Measurements from ENCODE around the gene MMP13.
A peak's percentile ranks its signal among the peaks of the same experiment; 100 is the strongest.
"Not testable (repeated sequence)": the region's sequence is repeated elsewhere in the genome, so short reads cannot be mapped to it uniquely, and the experiment has no call there.

MMP13 gene

DNA sequence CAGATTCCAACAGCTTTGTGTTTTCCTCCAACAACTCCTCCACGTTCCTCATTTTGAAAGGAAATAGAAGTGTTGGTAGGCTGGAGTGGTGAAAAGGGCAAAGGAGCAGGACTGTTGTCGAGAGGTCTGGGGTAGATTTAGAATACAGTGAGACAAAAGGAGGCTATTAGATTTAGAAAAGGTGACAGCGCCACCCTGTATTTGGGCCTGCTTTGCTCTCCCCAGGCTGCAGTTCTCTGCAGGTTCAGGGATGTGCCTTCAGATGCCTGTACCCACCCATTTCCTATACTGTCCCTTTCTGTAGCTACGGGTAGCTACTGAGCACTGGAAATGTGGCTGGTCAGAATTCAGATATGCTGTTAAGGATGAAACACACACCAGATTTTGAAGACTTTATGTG, 20.8 kb downstream of the MMP13 start:
- no peak for DNase-seq

DNA sequence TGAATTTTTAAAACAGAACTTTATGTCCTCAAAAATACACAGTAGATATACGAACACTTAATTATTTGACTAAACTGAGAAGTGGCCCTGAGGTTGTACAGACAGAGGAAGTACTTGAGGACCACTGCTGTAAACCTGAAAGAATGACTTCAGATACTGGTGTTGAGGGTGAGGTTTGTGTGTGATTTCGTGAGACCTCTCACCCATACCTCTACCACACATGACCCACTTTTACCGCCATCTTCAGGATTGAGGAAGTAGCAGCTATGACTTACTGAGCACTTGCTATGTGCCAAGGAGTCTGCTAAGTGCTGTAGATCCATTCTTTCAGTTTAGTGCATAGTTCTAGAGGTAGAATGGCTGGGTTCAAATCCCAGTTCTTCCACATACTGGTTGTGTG, 21.9 kb downstream of the MMP13 start:
- DNase-seq = peak in 1 of 2 experiments; percentile 2

DNA sequence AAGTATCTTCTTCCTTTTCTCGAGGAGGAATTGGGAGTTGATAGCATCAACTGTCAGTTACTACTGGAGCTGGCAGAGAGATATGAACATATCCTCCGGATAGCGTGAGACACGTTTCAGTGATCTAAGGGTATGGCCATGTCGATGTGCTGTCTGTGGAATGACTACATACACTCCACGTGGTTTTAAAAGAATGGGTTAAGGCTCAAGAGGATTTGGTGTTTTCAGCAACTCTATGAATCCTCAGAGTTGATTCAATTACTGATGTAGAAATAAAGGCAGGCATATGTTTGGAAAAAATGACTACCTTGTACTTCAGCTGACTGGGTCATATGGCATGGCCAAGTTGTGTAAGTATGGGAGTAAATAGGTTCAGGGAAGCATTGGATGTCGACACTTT, 22.9 kb downstream of the MMP13 start:
- DNase-seq = no peak

DNA sequence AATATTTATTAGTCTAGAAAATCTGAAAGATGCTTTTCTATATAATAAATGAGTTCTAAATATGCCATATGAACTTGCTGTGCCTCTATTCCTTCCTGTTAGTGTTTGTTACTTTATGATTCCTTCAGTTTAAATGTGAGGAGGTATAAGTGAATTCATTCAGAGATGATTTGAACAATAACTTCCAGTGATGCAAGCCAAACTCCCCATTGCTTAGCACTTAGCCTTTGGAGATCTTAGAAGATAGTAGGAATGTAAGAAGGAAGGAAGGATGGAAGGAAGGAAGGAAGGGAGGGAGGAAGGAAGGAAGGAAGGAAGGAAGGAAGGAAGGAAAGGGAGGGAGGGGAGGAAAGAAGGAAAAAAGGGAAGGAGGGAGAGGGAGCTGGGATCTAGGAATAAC, 25.1 kb downstream of the MMP13 start:
- DNase-seq = no peak

DNA sequence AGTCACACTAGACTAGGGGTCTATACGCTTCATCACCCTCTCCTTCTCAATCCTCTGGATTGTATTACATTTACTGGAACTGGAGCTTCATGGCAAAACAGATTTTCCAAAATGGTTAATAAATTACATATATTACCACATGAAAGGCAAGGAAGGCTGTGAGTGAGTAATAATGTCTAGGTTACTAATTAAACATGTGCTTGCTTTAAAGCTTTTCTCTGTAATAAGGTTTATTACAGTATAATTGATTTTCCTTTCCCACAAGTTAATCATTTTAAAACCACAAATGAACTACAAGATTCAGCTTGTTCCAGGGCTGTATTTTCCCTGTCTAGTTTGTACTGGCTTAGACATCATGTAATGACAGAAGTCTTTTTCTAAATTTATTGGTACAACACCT, 25.6 kb downstream of the MMP13 start:
- DNase-seq = no peak

DNA sequence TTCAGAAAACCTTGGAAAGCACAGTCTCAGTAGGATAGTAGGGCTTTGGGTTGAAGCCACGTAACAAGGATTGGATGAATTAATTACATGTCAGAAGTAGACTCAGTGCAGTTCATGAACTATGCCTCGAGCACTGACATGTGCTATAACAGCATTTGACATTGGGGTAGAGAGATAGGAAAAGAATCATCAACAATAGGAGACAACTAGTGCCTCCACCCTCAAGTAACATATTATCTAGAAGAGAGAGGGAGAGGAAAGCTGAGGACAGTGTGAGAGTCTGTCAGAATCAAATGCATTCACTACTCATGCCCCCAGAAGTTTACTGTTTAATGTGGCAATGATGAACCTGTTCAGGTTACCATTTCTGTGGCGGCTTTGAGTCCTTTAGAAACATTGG, 26.4 kb downstream of the MMP13 start:
- no peak for DNase-seq

DNA sequence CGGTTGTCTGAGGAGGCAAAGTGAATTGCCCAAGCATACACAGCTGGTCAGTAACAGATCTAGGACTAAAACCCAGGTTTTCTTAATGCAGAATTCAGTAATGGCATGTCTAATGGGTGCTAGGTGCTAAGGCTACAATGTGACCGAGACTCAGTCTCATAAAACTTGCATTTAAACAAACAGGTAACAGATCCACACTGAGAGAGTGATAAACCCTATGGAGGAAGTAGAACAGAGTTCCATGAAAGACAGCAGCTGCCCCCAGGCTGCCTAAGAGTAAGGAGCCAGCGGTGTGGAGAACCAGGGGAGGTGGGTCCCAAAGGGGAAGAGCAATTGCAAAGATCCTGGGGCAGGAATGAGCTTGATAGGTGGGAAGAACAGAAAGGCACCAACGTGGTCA, 27.3 kb downstream of the MMP13 start:
- no peak for DNase-seq

DNA sequence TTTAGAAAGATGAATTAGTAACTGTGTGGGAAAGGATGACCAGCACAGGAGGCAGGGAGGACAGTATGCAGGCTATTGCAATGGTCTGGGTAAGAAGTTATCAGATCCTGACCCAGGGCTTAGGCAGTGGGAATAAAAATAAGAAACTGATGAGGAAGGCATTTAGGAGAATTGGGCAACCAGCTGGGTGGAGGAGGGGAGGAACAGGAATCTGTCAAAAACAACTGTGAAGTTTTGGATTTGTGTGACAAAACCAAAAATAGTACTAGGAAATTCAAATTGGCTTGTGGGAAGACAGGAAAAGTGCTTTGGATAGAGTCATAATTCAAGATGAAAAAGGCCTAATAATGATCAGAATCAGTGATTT, 27.9 kb downstream of the MMP13 start:
- DNase-seq = no peak

DNA sequence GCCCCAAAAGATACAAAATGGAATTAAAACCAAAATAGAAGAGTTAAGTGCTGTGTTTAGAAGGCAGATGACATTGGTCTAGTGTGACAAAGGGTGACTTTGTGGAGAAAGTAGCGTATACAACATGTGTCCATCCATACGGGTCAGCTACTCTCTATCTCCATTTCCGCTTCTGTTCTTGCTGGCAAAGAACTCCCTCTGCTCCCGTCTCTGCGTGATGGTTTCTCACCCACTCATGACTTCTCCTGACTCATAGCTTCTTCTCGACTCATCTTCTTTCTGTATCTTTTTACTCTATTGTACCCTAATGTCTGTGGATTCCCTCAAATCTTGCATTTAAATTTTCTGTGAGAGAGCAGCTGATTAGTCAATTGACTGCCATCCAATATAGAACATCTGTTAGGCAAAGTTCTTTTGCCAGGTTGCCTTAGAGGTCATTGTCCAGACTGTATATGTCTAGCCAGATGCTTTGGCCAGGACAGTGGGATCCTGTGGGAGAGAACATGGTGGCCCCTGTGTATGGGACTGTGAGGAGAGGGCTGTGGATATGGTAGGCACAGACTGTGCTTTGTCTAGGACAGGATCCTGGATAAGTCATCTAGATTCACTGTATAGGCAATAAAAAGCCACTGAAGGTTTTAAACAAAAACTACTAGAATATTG, 28.4 kb downstream of the MMP13 start:
- DNase-seq = no peak

DNA sequence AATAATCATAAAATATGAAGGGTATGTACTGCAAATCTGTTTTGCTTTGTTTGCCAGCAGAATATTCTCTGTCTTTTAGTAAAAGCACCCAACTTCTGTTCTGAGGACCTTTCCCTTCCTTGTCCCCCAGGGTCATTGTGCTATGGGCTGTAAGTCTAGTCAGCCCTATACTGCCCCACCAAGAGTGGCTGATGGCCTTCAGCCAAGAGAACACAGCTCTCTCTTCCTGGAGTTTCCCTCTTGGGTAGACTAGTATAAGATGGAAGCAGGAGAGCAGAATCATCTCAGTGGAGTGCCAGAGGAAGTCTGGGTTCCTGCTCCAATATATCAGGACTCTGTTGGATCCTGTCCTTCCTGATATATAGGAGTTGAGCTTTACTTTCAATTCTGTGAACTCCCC, 29.0 kb downstream of the MMP13 start:
- DNase-seq = no peak

DNA sequence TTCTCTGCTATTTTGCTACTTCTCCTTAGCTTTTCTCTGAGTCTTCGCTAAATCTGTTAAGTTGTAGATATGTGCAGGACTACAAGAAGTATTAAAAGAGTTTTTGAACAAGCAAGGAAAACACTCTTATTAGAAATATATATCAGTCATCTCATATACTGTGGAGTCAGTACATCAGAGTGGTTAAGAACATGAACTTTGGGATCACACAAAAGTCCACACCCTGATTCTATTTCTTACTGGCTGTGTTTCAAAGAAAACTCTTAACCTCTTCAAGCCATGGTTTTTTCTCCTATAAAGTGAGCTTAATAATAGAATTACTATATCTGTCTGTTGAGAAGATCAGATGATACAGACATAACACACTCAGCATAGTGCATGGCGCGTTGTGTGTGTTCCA, 29.5 kb downstream of the MMP13 start:
- DNase-seq = no peak

DNA sequence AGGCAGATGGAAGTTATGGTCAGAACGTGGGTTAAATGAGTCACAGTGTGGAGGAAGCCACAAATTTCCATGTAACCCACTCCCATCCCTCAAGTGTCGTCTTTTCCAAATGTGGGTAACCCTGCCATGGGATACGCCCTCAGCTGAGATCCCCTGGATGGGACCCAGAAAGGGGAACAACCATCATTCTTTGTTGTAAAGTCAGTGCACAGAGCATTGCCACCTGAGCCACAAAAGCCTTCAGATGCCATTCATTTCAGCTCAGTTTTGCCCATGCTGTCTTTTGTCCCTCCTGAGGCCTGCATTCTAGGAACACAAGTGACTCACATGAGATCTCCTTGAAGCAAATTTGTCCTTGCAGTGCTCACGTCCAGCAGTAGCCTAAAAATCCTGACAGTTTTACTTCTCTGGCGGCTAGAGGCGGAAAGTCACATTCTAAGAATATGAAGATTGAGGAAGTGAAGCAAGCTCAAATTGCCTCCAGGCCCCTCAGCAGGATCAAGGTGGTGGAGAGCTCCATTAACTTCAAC, 30.6 kb downstream of the MMP13 start:
- DNase-seq = peak; percentile 34 to 68

DNA sequence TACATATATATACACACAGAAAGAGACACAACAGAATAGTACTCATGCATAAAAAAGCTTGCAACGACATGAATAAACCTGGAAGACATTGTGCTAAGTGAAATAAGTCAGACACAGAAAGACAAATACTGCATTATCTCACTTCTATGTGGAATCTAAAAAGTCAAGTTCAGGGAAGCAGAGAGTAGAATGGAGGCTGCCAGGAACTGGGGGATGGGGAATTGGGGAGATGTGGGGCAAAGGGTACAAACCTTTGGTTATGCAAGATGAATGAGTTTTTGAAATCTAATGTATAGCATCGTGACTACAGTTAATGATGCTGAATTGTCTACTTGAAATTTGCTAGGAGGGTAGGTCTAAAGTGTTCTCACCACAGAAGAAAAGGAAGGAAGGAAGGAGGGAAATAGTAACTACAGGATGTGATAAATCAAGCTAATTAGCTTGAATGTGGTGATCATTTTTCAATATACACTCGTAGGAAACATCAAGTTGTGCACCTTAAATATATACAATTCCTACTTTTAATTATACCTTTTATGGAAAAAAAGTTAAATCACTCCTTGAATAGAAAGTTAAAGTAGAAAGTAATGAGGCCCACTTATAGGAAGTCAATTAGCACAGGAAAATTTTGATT, 33.8 kb downstream of the MMP13 start:
- no peak for DNase-seq

DNA sequence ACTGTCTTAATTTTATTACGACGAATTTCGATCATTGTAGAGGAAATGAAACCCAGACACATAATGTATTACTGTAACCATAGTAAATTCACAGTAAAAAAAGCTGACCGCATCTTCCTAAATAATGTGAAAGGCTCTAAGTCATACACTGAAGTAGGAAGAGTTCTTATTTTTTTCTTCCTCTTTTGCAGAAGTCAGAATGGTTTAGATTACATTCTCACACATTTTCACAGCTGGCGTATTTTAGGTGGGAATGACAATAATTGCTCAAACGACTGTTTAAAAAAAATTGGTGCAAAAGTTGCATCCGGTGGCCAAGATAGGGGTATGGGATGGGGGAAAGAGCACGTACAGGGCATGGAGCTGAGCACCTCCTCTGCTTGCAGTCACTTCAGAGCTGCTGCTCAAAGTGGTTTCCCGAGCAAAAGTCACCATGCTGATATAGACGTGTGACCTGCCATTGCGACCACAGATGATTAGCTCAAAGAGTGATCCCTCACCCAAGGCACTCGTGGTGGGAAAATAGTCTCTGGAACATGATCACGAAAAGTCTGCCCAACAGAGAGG, 35.3 kb downstream of the MMP13 start:
- peak; percentile 48 to 64 for DNase-seq

DNA sequence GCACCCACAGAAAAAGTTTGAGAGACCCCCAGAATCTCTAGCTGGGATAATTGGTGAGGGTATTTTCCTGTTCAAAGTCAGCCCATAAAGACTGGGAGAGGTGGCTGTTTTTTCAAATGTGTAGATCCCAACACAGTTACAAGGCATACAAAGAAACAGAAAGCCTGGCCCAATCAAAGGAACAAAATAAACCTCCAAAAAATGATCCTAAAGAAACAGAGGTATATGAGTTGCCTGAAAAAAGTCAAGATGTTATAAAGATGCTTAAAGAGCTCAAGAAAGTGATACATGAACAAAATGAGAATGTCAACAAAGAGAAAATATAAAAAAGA, 40.5 kb downstream of the MMP13 start:
- DNase-seq = no peak

DNA sequence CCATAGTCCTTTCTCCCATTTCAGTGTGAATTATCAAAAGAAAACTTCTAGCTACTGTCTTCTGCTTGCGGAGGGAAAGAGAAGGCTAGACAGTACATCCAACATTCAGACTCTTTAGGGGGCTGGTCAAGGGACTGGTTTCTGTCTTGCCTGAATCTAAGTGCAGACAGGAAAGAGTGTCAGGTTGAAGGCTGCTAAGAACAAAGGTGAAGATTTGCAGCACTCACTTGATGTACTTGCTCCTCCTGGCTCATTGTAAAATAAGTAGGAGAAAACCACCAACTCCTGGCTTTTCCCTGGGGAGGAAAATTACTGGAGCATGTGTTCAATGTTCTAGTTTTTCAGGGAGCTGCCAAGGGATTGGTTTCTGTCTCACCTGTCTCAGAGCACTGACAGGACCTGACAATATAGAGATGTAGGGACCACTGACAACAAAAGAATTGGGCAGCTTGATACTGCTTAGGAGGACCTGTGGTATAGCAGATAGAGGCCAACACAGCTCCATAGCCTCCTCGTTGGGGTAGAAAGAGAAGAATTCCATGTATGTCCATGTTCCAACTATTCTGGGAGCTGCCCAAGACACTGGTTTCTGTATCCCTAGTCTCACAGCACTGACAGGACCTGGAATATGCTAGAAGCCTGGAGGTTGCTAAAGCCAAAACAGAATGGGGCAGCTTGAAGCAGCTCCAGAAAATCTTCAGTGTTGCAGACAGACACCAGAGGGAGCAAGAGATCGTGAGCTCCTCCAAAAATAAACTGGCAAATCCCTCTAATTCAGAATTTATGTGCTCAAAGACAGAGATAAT, 41.1 kb downstream of the MMP13 start:
- peak; percentile 26 to 37 for DNase-seq

DNA sequence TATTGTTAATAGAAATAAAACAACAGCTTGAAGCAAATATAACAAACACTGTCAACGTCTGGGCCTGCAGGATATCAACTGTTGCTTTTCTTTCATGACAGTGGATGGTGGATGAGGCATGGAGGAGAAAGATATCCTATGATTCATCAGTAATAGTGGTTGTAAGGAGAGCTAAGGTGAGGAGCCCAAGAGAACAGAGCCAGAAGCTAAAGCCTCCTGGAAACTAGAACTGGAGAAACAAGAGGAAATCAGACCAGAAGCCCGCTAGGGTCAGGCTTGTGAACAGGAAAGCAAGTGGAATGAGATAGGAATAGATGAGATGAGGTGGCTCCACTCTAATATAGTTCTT, 43.1 kb downstream of the MMP13 start:
- DNase-seq = no peak

DNA sequence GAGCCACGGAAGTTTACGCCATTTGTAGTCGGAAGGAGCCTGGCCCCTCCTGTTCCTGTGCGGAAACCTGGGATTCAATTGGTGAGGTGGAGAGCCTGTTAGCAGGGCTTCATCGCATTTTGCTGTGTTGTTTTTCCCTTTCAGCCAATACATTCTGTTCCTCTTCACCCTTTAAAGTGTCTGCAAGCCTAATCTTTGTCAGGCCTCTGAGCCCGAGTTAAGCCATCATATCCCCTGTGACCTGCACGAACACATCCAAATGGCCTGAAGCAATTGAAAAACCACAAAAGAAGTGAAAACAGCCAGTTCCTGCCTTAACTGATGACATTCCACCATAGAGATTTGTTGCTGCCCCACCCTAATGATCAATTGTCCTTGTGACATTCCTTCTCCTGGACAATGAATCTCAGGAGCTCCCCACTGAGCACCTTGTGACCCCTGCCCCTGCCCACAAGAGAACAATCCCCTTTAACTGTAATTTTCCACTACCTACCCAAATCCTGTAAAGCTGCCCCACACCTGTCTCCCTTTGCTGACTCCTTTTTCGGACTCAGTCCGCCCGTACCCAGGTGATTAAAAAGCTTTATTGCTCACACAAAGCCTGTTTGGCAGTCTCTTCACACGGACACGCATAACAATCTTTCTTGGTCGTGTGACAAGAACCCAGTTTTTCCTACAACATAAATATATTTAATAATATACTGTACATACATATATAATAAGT, 43.6 kb downstream of the MMP13 start:
- no peak for DNase-seq

DNA sequence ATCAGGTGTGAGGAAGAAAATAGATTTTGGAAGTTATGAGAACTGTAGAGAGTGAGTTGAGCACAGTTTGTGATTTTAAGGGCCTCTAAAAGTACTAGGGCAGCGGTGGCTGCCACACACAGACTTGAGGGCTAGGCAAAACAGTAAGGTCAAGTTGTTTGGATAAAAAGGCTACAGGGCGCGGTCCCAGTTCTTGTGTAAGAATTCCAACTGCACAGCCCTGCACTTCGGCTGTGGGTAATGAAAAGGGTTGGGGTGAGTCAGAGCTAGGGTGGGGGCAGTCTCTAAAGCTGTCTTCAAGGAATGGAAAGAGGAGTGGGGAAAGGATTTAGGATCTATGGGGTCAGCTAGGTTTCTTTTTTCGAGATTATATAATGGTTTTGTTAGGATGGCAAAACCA, 49.7 kb downstream of the MMP13 start:
- not testable (repeated sequence) for DNase-seq

DNA sequence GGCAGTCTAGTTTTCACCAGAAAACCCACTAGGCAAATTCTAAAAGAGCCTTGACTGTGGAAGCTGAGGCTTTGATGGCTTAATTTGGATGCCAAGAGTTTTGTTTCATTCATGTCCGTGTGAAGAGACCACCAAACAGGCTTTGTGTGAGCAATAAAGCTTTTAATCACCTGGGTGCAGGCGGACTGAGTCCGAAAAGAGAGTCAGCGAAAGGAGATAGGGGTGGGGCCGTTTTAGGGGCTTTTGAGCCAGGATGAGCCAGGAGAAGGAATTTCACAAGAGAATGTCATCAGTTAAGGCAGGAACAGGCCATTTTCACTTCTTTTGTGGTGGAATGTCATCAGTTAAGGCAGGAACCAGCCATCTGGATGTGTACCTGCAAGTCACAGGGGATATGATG, 51.6 kb downstream of the MMP13 start:
- not testable (repeated sequence) for DNase-seq

DNA sequence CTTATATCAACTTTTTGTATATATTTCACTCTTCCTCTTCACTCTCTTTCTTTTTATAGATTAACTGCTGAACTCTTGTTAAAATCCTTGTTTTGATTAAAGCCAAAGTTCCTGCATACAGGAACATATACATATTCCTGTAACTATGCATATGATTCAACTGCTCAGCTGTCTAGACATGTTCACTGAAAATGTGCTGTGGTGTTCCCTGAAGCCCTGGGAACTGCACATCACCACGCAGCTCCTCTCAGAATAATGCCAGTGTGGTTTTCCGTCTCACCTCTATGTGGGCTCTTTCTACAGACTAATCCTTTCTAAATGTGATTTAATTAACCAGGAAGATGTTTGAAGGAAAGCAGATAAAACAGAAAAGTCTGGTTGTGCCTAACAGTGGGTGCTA, 55.2 kb downstream of the MMP13 start:
- DNase-seq = no peak
